ENCODE measurements around the gene IL1R2. TPM values are rescaled to one million over a fixed set of nuclear protein-coding genes. Genes with fewer than 3 reads are reported as not detected.
A peak's percentile ranks its signal among the peaks of the same experiment; 100 is the strongest.

Gene IL1R2
- total RNA-seq, 4 donors from 2014 or later, result 2.7 to 6.1 (median 3.6) TPM

DNA sequence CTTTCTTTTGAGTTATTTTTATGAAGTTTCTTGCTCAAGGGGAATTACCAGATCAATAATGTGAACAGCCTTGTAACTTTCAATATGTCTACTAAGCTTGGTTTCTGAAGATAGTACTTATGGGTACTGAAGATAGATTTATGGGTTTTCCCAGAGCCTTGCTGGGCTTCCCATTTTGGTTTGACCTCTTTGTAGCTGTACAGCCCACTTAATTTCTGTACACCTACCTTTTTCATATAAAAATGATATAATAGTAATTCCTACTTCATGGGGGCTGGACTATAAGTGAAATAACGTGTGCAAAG, 22.2 kb downstream of the IL1R2 start:
- WGBS, 2 donors, result 97% methylated on average over 1 of the region's 1 CpG
- TF ChIP-seq, protein P1, sequence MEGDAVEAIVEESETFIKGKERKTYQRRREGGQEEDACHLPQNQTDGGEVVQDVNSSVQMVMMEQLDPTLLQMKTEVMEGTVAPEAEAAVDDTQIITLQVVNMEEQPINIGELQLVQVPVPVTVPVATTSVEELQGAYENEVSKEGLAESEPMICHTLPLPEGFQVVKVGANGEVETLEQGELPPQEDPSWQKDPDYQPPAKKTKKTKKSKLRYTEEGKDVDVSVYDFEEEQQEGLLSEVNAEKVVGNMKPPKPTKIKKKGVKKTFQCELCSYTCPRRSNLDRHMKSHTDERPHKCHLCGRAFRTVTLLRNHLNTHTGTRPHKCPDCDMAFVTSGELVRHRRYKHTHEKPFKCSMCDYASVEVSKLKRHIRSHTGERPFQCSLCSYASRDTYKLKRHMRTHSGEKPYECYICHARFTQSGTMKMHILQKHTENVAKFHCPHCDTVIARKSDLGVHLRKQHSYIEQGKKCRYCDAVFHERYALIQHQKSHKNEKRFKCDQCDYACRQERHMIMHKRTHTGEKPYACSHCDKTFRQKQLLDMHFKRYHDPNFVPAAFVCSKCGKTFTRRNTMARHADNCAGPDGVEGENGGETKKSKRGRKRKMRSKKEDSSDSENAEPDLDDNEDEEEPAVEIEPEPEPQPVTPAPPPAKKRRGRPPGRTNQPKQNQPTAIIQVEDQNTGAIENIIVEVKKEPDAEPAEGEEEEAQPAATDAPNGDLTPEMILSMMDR (IDR thresholded peaks at IDR 0.05), result no peak
- no peak for TF ChIP-seq POLR2A (IDR thresholded peaks at IDR 0.05)
- no peaks in the 10 kb centered on the region for H3K4me1 ChIP-seq
- no peak for DNase-seq
- H3K36me3 ChIP-seq, result no peaks in the 10 kb centered on the region
- no peaks in the 10 kb centered on the region for H3K27me3 ChIP-seq
- no peak overlapping the region for H3K27ac ChIP-seq
- no peak overlapping the region for H3K4me3 ChIP-seq (replicated peaks in 1 of 3)
- intact Hi-C loops (cut with DNase I), result loop anchor here (10.0 kb wide), 1 partner anchor 341 kb away; the partner anchor contains the start of gene IL18R1
- H3K9me3 ChIP-seq, result no peaks in the 10 kb centered on the region

- Histone ChIP-seq H3K9me3 (no peaks in the 10 kb centered on the region), H3K36me3 (no peaks in the 10 kb centered on the region), H3K4me3 (replicated peaks in 1 of 3) (no peak overlapping the region), H3K4me1 (peaks cover 0 to 2% of the 10 kb centered on the region in 2 donors), H3K27me3 (no peaks in the 10 kb centered on the region), H3K27ac (no peak overlapping the region)
- WGBS, 2 donors, result 94% methylated on average over 5 of the region's 5 CpGs
- intact Hi-C loops (cut with DNase I), result loop anchor here (10.0 kb wide), 1 partner anchor 339 kb away; the partner anchor contains the start of gene IL18R1
- TF ChIP-seq POLR2A (IDR thresholded peaks at IDR 0.05), result no peak
- TF ChIP-seq, protein P1 (IDR thresholded peaks at IDR 0.05), result no peak
- DNase-seq, result no peak
Measured at GRCh38 chr2:102015399-102015798, 23.6 kb downstream of the IL1R2 start.

DNA sequence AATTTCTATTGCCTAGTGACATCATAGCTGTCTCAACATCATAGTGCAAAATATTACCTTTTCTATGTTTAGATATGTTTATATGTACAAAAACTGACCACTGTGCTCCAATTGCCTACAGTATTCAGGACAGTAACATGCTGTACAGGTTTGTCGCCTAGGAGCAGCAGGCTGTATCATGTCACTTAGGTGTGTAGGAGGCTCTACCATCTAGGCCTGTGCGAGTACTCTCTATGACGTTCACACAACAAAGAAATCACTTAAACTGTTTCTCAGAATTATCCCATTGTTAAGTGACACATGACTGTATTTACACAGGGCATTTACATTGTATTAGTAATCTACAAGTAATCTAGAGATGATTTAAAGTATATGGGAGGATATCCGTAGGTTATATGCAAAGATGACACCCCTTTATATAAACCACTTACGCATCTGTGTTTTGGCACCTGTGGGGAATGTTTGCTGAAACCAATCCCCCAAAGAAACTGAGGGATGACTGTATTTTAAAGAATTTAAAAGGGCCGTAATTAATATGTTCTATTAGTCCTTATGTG, 24.7 kb downstream of the IL1R2 start:
- Histone ChIP-seq H3K4me1 (peaks cover 3 to 13% of the 10 kb centered on the region in 2 donors), H3K36me3 (no peaks in the 10 kb centered on the region), H3K4me3 (replicated peaks in 1 of 3) (no peak overlapping the region), H3K9me3 (no peaks in the 10 kb centered on the region), H3K27me3 (no peaks in the 10 kb centered on the region), H3K27ac (no peak overlapping the region)
- no peak for DNase-seq
- no peak for TF ChIP-seq POLR2A (IDR thresholded peaks at IDR 0.05)
- TF ChIP-seq, protein P1 (IDR thresholded peaks at IDR 0.05), result no peak
- intact Hi-C loops (cut with DNase I), result loop anchor here (10.0 kb wide), 1 partner anchor 338 kb away; the partner anchor contains the start of gene IL18R1
- 86 to 95% methylated on average over 6 of the region's 6 CpGs for WGBS, 2 donors

- 88 to 92% methylated on average over 8 of the region's 8 CpGs for WGBS, 2 donors
- TF ChIP-seq POLR2A (IDR thresholded peaks at IDR 0.05), result no peak
- TF ChIP-seq, protein P1 (IDR thresholded peaks at IDR 0.05), result no peak
- no peaks in the 10 kb centered on the region for H3K9me3 ChIP-seq
- H3K27ac ChIP-seq, result no peak overlapping the region
- H3K4me3 ChIP-seq (replicated peaks in 1 of 3), result no peak overlapping the region
- intact Hi-C loops (cut with DNase I), result loop anchor here (10.0 kb wide), 1 partner anchor 336 kb away; the partner anchor contains the start of gene IL18R1
- no peaks in the 10 kb centered on the region for H3K36me3 ChIP-seq
- H3K27me3 ChIP-seq, result no peaks in the 10 kb centered on the region
- no peak for DNase-seq
- peaks cover 3 to 23% of the 10 kb centered on the region in 2 donors for H3K4me1 ChIP-seq
Measured at GRCh38 chr2:102018823-102019445, 27.2 kb downstream of the IL1R2 start.

GRCh38 chr2:102020596-102021170, 28.9 kb downstream of the IL1R2 start:
- no peaks in the 10 kb centered on the region for H3K27me3 ChIP-seq
- no peaks in the 10 kb centered on the region for H3K9me3 ChIP-seq
- intact Hi-C loops (cut with DNase I), result loop anchor here (5.0 to 10.0 kb wide), 3 partner anchors 147 to 424 kb away; no protein-coding TSS in a partner anchor
- H3K4me1 ChIP-seq, result peaks cover 3 to 39% of the 10 kb centered on the region in 2 donors
- H3K36me3 ChIP-seq, result no peaks in the 10 kb centered on the region
- peak; percentile 89 for DNase-seq
- TF ChIP-seq, protein P1 (IDR thresholded peaks at IDR 0.05), result peak; percentile 96 to 99 (median 98)
- TF ChIP-seq POLR2A (IDR thresholded peaks at IDR 0.05), result no peak
- 14 to 22% methylated on average over 14 to 18 of the region's 18 CpGs for WGBS, 2 donors
- no peak overlapping the region for H3K4me3 ChIP-seq (replicated peaks in 1 of 3)
- no peak overlapping the region for H3K27ac ChIP-seq
